Neural progenitor cell (in vitro differentiated cells): Measurements from ENCODE around the gene ADCY5. TPM values are rescaled to one million over a fixed set of nuclear protein-coding genes. Genes with fewer than 3 reads are reported as not detected.

Experiments
- DNase-seq: peaks from one replicate; pipeline ENCODE4 v3.0.0-alpha.2; 2016; ENCODE audit warnings: low spot score
- H2AFZ ChIP-seq: fragments of 200-600 bp; sonication (generic); replicated peaks from 2 replicates; pipeline ENCODE4 v1.6.1; 2016; ENCODE audit warnings: antibody characterized with exemption
- H3F3A ChIP-seq: fragments of 200-600 bp; sonication (generic); 2 replicates; pipeline ENCODE4 v1.6.1; 2016; ENCODE audit warnings: antibody characterized with exemption, low read depth
- H3K27ac ChIP-seq: fragments of 200-600 bp; sonication (generic); 2 replicates; pipeline ENCODE4 v1.5.1; 2016; ENCODE audit warnings: mild to moderate bottlenecking
- H3K27me3 ChIP-seq: fragments of 200-600 bp; sonication (generic); 2 replicates; pipeline ENCODE4 v1.6.1; 2016; ENCODE audit warnings: mild to moderate bottlenecking, moderate library complexity
- H3K36me3 ChIP-seq: fragments of 200-600 bp; sonication (generic); 2 replicates; pipeline ENCODE4 v1.5.1; 2016
- H3K4me1 ChIP-seq: fragments of 200-600 bp; sonication (generic); 2 replicates; pipeline ENCODE4 v1.6.1; 2016; ENCODE audit warnings: mixed run types
- H3K4me2 ChIP-seq: fragments of 200-600 bp; sonication (generic); 2 replicates; pipeline ENCODE4 v1.6.1; 2016
- H3K4me3 ChIP-seq: fragments of 200-600 bp; sonication (generic); 2 replicates; pipeline ENCODE4 v1.5.1; 2016
- H3K79me2 ChIP-seq: fragments of 200-600 bp; sonication (generic); 2 replicates; pipeline ENCODE4 v1.6.1; 2016; ENCODE audit warnings: low read depth
- H3K9ac ChIP-seq: fragments of 200-600 bp; sonication (generic); 2 replicates; pipeline ENCODE4 v1.6.1; 2016
- H3K9me3 ChIP-seq: fragments of 200-600 bp; sonication (generic); 2 replicates; pipeline ENCODE4 v1.5.1; 2016; ENCODE audit warnings: low read depth
- H4K20me1 ChIP-seq: fragments of 200-600 bp; sonication (generic); 2 replicates; pipeline ENCODE4 v1.6.1; 2016; ENCODE audit warnings: low read depth
- H3K27ac Mint-ChIP-seq: 3 replicates; pipeline ENCODE4 v1.8.0; 2021; ENCODE audit warnings: mixed read lengths
- H3K27me3 Mint-ChIP-seq: 2 replicates; pipeline ENCODE4 v1.8.0; 2022; ENCODE audit warnings: low read depth, mild to moderate bottlenecking, inconsistent platforms, moderate library complexity, mixed read lengths; ENCODE audit not compliant: insufficient read depth
- H3K36me3 Mint-ChIP-seq: 3 replicates; pipeline ENCODE4 v1.8.0; 2021; ENCODE audit warnings: mixed read lengths
- H3K4me1 Mint-ChIP-seq: 3 replicates; pipeline ENCODE4 v1.8.0; 2021; ENCODE audit warnings: mixed read lengths
- H3K4me3 Mint-ChIP-seq: 3 replicates; pipeline ENCODE4 v1.8.0; 2021; ENCODE audit warnings: mild to moderate bottlenecking, moderate library complexity, mixed read lengths
- H3K9me3 Mint-ChIP-seq: 3 replicates; pipeline ENCODE4 v1.8.0; 2020; ENCODE audit warnings: mixed read lengths
- CTCF ChIP-seq: fragments of 200-600 bp; sonication (generic); IDR thresholded peaks from 2 replicates; pipeline ENCODE4 v1.5.1; 2017; ENCODE audit warnings: antibody characterized with exemption, mild to moderate bottlenecking
- EZH2 ChIP-seq: fragments of 200-600 bp; sonication (generic); IDR thresholded peaks from 2 replicates; pipeline ENCODE4 v1.6.1; 2017; ENCODE audit warnings: antibody characterized with exemption, mild to moderate bottlenecking, moderate library complexity
- EZH2phosphoT487 ChIP-seq: fragments of 200-600 bp; sonication (generic); IDR thresholded peaks from 2 replicates; pipeline ENCODE4 v1.6.1; 2017; ENCODE audit warnings: antibody characterized with exemption
- total RNA-seq: library from RNA; depleted of rRNA; stranded (reverse); fragments of >200 nt; gene quantifications from 2 replicates; pipeline ENCODE4 v1.2.3, GENCODE V29; 2015; ENCODE audit warnings: low replicate concordance

The ADCY5 gene
- total RNA-seq, 1 donor from 2014 or later, result 1.6 TPM

- H3K27ac ChIP-seq, result no peak overlapping the region
- no peak overlapping the region for H2AFZ ChIP-seq
- peaks cover 6% of the 10 kb centered on the region for H3K4me1 Mint-ChIP-seq
- TF ChIP-seq EZH2 (no peak), EZH2phosphoT487 (no peak), CTCF (no peak)
- H3F3A ChIP-seq, result no peaks in the 10 kb centered on the region
- H3K36me3 ChIP-seq, result no peaks in the 10 kb centered on the region
- H3K4me1 ChIP-seq, result no peaks in the 10 kb centered on the region
- H3K9me3 ChIP-seq, result no peaks in the 10 kb centered on the region
- H4K20me1 ChIP-seq, result no peaks in the 10 kb centered on the region
- no peak overlapping the region for H3K4me2 ChIP-seq
- H3K27me3 ChIP-seq, result peaks cover 39% of the 10 kb centered on the region
- no peak overlapping the region for H3K27ac Mint-ChIP-seq
- H3K79me2 ChIP-seq, result no peaks in the 10 kb centered on the region
- peaks cover 3% of the 10 kb centered on the region for H3K9me3 Mint-ChIP-seq
- H3K27me3 Mint-ChIP-seq, result peaks cover 19% of the 10 kb centered on the region
- H3K36me3 Mint-ChIP-seq, result peaks cover 3% of the 10 kb centered on the region
- DNase-seq, result no peak
- no peak overlapping the region for H3K9ac ChIP-seq
- no peak overlapping the region for H3K4me3 ChIP-seq
- no peak overlapping the region for H3K4me3 Mint-ChIP-seq
These were observed 6.0 kb downstream of the ADCY5 start for GRCh38 chr3:123442908-123443307.

- H3K9me3 Mint-ChIP-seq, result peaks cover 3% of the 10 kb centered on the region
- H3K4me1 ChIP-seq, result no peaks in the 10 kb centered on the region
- TF ChIP-seq EZH2, result no peak
- TF ChIP-seq CTCF, result no peak
- no peak for TF ChIP-seq EZH2phosphoT487
- H3K9ac ChIP-seq, result no peak overlapping the region
- no peaks in the 10 kb centered on the region for H3K36me3 ChIP-seq
- H3K4me1 Mint-ChIP-seq, result peaks cover 6% of the 10 kb centered on the region
- no peaks in the 10 kb centered on the region for H4K20me1 ChIP-seq
- H3K27ac ChIP-seq, result no peak overlapping the region
- H3K79me2 ChIP-seq, result no peaks in the 10 kb centered on the region
- H3K4me2 ChIP-seq, result no peak overlapping the region
- H3K27me3 Mint-ChIP-seq, result peaks cover 18% of the 10 kb centered on the region
- H2AFZ ChIP-seq, result no peak overlapping the region
- no peaks in the 10 kb centered on the region for H3F3A ChIP-seq
- H3K4me3 ChIP-seq, result no peak overlapping the region
- DNase-seq, result no peak
- H3K27me3 ChIP-seq, result peaks cover 31% of the 10 kb centered on the region
- H3K9me3 ChIP-seq, result no peaks in the 10 kb centered on the region
- no peak overlapping the region for H3K4me3 Mint-ChIP-seq
- peaks cover 3% of the 10 kb centered on the region for H3K36me3 Mint-ChIP-seq
- no peak overlapping the region for H3K27ac Mint-ChIP-seq
These were observed 6.8 kb downstream of the ADCY5 start for GRCh38 chr3:123442125-123442524.

- Histone ChIP-seq H3K9me3 (no peaks in the 10 kb centered on the region), H3K4me3 (no peak overlapping the region), H2AFZ (no peak overlapping the region), H3K27ac (no peak overlapping the region), H3F3A (no peaks in the 10 kb centered on the region), H3K9ac (no peak overlapping the region), H3K4me1 (no peaks in the 10 kb centered on the region), H3K27me3 (peaks cover 10% of the 10 kb centered on the region), H3K79me2 (no peaks in the 10 kb centered on the region), H3K4me2 (no peak overlapping the region), H4K20me1 (no peaks in the 10 kb centered on the region), H3K36me3 (no peaks in the 10 kb centered on the region)
- Mint-ChIP-seq H3K36me3 (no peaks in the 10 kb centered on the region), H3K27ac (no peak overlapping the region), H3K27me3 (peaks cover 2% of the 10 kb centered on the region), H3K4me1 (peaks cover 3% of the 10 kb centered on the region), H3K9me3 (no peaks in the 10 kb centered on the region), H3K4me3 (no peak overlapping the region)
- no peak for DNase-seq
- TF ChIP-seq EZH2 (no peak), EZH2phosphoT487 (no peak), CTCF (no peak)
These were observed 8.9 kb downstream of the ADCY5 start for GRCh38 chr3:123439806-123440580.
